ENCODE results near the gene ARHGAP8.

GRCh38 chr22:44891293-44891747, 138.9 kb downstream of the ARHGAP8 start:
- TF ChIP-seq CTCF (conservative IDR thresholded peaks at IDR 0.05 in 1 of 2, IDR thresholded peaks at IDR 0.05 in 1 of 2; ENCODE audit: low read depth in 1 of 2, low read length in 2 of 2): no peak
- TF ChIP-seq EZH2 (IDR thresholded peaks at IDR 0.05; ENCODE audit: low read length, missing control alignments): no peak
